GM23338 (cell line): ENCODE data around the gene CRTC3. TPM values are rescaled to one million over a fixed set of nuclear protein-coding genes. Genes with fewer than 3 reads are reported as not detected.

Experiments
- CREB1 ChIP-seq: fragments of 250-450 bp; sonication (Bioruptor Pico); IDR thresholded peaks from 2 replicates; pipeline ENCODE4 v1.5.0; 2020; ENCODE audit warnings: low read depth, mild to moderate bottlenecking, moderate library complexity
- EZH2phosphoT487 ChIP-seq: fragments of 200-600 bp; sonication (generic); IDR thresholded peaks from one replicate; pipeline ENCODE4 v1.8.1; 2018; ENCODE audit warnings: antibody characterized with exemption; ENCODE audit not compliant: unreplicated experiment
- JUNB ChIP-seq: IDR thresholded peaks from one replicate; pipeline ENCODE4 v1.6.1; 2016; ENCODE audit warnings: antibody characterized with exemption; ENCODE audit not compliant: unreplicated experiment
- STAT1 ChIP-seq: IDR thresholded peaks from one replicate; pipeline ENCODE4 v1.6.1; 2016; ENCODE audit warnings: antibody characterized with exemption; ENCODE audit not compliant: unreplicated experiment
- ZNF114 ChIP-seq: fragments of 250-450 bp; sonication (Bioruptor Pico); IDR thresholded peaks from 2 replicates; pipeline ENCODE4 v1.5.0; 2020; ENCODE audit warnings: mild to moderate bottlenecking, moderate library complexity
- polyA plus RNA-seq: library from polyadenylated mRNA; unstranded; fragments of >200 nt; fragmentation: Nextera tagmentation; extraction: Ambion mirVana; gene quantifications from 2 replicates; pipeline ENCODE4 v1.2.1, GENCODE V29; 2016
- total RNA-seq: library from RNA; depleted of rRNA; stranded (reverse); fragments of >200 nt; shearing (Covaris generic); gene quantifications from 2 replicates; pipeline ENCODE4 v1.2.3, GENCODE V29; 2014
- TF ChIP-seq, protein P1 (sequence below): fragments of 250-450 bp; sonication (Bioruptor Pico); IDR thresholded peaks from 2 replicates; pipeline ENCODE4 v1.5.0; 2020; ENCODE audit warnings: mild to moderate bottlenecking, moderate library complexity
- TF ChIP-seq, protein P2 (sequence below): IDR thresholded peaks from 2 replicates; pipeline ENCODE4 v1.6.1; 2016; ENCODE audit warnings: antibody characterized with exemption
- TF ChIP-seq, protein P3 (sequence below), 2 experiments: fragments of 200-600 bp in 1 of 2; sonication (generic) in 1 of 2; conservative IDR thresholded peaks; 2 replicates each; pipeline versions ENCODE4 v1.5.1 to v1.6.1; 2016 to 2017; ENCODE audit warnings: antibody characterized with exemption in 2 of 2, low read depth in 2 of 2, mild to moderate bottlenecking in 2 of 2, moderate library complexity in 1 of 2

Gene CRTC3
- total and polyA plus RNA-seq, 2 experiments from 2014 or later = 2.8 to 3.8 TPM

DNA sequence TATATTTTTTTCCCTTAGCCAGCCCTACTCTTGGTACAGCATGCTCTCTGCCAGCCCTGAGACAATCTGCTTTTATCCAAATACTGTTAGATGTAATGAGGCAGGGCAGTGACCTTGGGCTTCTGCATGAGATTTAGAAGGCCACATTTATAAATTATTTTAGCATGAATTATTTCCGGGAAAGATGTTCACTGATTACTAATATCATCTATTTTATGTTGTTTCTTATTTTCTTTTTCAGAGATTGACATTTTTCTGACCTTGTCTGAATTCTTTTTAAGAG is 23.1 kb downstream of the CRTC3 start (continued):
- TF ChIP-seq, protein P1, sequence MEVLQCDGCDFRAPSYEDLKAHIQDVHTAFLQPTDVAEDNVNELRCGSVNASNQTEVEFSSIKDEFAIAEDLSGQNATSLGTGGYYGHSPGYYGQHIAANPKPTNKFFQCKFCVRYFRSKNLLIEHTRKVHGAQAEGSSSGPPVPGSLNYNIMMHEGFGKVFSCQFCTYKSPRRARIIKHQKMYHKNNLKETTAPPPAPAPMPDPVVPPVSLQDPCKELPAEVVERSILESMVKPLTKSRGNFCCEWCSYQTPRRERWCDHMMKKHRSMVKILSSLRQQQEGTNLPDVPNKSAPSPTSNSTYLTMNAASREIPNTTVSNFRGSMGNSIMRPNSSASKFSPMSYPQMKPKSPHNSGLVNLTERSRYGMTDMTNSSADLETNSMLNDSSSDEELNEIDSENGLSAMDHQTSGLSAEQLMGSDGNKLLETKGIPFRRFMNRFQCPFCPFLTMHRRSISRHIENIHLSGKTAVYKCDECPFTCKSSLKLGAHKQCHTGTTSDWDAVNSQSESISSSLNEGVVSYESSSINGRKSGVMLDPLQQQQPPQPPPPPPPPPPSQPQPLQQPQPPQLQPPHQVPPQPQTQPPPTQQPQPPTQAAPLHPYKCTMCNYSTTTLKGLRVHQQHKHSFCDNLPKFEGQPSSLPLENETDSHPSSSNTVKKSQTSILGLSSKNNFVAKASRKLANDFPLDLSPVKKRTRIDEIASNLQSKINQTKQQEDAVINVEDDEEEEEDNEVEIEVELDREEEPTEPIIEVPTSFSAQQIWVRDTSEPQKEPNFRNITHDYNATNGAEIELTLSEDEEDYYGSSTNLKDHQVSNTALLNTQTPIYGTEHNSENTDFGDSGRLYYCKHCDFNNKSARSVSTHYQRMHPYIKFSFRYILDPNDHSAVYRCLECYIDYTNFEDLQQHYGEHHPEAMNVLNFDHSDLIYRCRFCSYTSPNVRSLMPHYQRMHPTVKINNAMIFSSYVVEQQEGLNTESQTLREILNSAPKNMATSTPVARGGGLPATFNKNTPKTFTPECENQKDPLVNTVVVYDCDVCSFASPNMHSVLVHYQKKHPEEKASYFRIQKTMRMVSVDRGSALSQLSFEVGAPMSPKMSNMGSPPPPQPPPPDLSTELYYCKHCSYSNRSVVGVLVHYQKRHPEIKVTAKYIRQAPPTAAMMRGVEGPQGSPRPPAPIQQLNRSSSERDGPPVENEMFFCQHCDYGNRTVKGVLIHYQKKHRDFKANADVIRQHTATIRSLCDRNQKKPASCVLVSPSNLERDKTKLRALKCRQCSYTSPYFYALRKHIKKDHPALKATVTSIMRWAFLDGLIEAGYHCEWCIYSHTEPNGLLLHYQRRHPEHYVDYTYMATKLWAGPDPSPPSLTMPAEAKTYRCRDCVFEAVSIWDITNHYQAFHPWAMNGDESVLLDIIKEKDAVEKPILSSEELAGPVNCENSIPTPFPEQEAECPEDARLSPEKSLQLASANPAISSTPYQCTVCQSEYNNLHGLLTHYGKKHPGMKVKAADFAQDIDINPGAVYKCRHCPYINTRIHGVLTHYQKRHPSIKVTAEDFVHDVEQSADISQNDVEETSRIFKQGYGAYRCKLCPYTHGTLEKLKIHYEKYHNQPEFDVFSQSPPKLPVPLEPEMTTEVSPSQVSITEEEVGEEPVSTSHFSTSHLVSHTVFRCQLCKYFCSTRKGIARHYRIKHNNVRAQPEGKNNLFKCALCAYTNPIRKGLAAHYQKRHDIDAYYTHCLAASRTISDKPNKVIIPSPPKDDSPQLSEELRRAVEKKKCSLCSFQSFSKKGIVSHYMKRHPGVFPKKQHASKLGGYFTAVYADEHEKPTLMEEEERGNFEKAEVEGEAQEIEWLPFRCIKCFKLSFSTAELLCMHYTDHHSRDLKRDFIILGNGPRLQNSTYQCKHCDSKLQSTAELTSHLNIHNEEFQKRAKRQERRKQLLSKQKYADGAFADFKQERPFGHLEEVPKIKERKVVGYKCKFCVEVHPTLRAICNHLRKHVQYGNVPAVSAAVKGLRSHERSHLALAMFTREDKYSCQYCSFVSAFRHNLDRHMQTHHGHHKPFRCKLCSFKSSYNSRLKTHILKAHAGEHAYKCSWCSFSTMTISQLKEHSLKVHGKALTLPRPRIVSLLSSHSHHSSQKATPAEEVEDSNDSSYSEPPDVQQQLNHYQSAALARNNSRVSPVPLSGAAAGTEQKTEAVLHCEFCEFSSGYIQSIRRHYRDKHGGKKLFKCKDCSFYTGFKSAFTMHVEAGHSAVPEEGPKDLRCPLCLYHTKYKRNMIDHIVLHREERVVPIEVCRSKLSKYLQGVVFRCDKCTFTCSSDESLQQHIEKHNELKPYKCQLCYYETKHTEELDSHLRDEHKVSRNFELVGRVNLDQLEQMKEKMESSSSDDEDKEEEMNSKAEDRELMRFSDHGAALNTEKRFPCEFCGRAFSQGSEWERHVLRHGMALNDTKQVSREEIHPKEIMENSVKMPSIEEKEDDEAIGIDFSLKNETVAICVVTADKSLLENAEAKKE (CRISPR knock-in tag) = no peak
- no peak for TF ChIP-seq STAT1
- TF ChIP-seq, protein P2, sequence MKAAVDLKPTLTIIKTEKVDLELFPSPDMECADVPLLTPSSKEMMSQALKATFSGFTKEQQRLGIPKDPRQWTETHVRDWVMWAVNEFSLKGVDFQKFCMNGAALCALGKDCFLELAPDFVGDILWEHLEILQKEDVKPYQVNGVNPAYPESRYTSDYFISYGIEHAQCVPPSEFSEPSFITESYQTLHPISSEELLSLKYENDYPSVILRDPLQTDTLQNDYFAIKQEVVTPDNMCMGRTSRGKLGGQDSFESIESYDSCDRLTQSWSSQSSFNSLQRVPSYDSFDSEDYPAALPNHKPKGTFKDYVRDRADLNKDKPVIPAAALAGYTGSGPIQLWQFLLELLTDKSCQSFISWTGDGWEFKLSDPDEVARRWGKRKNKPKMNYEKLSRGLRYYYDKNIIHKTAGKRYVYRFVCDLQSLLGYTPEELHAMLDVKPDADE = no peak
- TF ChIP-seq CREB1 (CRISPR knock-in tag) = no peak
- no peak for TF ChIP-seq JUNB
- TF ChIP-seq, protein P3, sequence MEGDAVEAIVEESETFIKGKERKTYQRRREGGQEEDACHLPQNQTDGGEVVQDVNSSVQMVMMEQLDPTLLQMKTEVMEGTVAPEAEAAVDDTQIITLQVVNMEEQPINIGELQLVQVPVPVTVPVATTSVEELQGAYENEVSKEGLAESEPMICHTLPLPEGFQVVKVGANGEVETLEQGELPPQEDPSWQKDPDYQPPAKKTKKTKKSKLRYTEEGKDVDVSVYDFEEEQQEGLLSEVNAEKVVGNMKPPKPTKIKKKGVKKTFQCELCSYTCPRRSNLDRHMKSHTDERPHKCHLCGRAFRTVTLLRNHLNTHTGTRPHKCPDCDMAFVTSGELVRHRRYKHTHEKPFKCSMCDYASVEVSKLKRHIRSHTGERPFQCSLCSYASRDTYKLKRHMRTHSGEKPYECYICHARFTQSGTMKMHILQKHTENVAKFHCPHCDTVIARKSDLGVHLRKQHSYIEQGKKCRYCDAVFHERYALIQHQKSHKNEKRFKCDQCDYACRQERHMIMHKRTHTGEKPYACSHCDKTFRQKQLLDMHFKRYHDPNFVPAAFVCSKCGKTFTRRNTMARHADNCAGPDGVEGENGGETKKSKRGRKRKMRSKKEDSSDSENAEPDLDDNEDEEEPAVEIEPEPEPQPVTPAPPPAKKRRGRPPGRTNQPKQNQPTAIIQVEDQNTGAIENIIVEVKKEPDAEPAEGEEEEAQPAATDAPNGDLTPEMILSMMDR (conservative IDR thresholded peaks at IDR 0.05; ENCODE audit: low read depth in 2 of 2) = no peak
- no peak for TF ChIP-seq EZH2phosphoT487
- TF ChIP-seq ZNF114 (CRISPR knock-in tag) = no peak
